NCI-H345 (cell line): Measurements from ENCODE around the gene ZNF784.

Source experiments
- DNase-seq: peaks from one replicate; lab custom pipeline; 2025; lab: John Stamatoyannopoulos, UW

Gene ZNF784

DNA sequence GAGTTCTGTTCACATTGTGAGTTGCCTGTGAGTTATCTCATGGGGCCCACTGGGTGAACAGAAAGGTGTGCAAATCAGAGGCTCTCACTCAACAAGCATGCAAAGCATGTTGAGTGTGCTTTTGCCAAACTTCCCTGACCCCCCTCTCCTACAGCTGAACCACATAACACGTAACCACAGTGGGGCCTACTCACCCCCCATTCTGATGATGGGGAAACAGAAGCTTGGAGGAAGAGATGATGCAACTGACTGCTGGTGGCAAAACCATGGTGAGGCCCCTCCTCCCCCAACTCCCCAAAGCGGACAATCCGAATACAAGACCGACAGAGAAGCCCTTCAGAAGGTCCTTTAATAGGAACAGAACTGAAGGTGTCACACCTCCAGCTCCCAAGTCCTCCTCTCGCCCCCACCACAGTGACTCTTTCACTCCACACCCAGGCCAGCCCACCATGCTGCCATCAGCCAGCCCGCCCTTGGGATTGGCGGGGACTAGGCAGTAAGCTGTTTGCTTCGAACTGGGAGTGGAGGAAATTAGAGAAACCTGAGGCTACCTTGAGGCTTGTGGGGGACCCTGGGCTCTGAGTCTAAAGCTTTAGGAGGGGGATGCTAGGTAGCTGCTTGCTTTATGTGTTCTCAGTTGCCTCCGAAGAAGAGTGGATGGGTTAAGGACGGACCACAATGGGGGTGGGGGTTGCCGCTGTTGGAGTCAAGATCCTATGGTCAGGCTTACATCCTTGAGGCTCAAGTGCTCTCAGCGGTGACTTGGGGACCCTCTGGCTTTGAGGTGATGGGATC lies 3.8 kb downstream of the ZNF784 start:
- no peak for DNase-seq

DNA sequence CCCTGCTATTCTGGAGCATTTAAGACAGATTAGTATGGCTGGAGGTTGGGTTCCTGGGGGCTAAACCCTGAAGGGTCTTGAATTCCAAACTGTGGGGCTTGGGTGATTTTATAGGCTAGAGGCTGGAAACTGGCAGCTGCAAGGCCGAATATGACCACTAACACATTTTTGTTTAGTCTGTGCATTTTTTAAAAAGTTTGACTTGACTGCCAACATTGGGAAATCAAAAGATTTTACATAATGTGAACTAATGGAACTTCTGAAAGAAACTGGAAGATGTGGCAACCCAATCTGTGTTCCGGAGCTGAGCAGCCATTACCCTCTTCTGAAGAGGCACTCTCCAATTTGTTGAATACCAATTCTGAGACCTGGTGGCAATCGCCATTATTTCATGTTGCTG lies 5.1 kb downstream of the ZNF784 start:
- DNase-seq = no peak

GRCh38 chr19:55618426-55618825 lies 5.9 kb downstream of the ZNF784 start:
- no peak for DNase-seq

- DNase-seq = no peak
Observed at GRCh38 chr19:55617426-55617825, 6.9 kb downstream of the ZNF784 start.

DNA sequence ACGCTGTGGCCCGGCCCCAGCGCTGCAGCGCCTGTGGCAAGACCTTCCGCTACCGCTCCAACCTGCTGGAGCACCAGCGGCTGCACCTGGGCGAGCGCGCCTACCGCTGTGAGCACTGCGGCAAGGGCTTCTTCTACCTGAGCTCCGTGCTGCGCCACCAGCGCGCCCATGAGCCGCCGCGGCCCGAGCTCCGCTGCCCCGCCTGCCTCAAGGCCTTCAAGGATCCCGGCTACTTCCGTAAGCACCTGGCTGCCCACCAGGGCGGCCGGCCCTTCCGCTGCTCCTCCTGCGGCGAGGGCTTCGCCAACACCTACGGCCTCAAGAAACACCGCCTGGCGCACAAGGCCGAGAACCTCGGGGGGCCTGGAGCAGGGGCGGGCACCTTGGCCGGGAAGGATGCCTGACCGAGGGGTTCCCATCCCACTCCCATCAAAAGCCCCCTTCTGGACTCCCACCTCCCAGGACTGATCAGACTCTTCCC lies 7.9 kb downstream of the ZNF784 start:
- DNase-seq = no peak

GRCh38 chr19:55615543-55616394 lies 8.6 kb downstream of the ZNF784 start:
- DNase-seq = no peak

- DNase-seq = no peak
Observed at GRCh38 chr19:55614711-55615542, 9.4 kb downstream of the ZNF784 start.

GRCh38 chr19:55613930-55614710 lies 10.2 kb downstream of the ZNF784 start:
- no peak for DNase-seq

GRCh38 chr19:55613396-55613795 lies 11.0 kb downstream of the ZNF784 start:
- DNase-seq = no peak

DNA sequence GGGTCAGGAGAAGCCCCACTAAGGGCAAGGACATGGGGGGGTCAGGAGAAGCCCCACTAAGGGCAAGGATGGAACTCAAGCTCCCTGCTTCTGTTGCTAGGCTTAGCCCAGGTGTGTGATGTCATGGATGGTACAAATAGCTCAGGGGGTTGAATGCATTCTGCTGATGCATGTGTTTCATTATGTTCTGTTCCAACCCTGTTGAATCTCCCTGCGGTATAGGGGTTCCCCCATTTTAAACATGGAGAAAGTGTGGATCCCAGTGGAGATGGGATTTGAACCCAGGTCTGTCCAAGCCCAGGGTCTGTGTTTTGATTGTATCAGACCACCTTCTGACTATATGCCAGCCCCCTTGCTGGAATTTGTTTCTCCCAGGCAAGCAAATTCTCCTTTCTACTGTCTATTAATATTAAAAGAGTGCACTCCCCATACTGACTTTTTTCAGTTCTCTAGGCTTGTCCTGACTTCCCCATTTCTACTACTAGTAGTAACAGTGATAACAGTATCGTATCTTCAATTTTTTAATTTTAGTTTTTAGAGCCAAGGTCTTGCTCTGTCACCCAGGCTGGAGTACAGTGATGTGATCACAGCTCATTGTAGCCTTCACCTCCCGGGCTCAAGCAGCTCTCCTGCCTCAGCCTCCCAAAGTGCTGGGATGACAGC lies 12.3 kb downstream of the ZNF784 start:
- no peak for DNase-seq

DNA sequence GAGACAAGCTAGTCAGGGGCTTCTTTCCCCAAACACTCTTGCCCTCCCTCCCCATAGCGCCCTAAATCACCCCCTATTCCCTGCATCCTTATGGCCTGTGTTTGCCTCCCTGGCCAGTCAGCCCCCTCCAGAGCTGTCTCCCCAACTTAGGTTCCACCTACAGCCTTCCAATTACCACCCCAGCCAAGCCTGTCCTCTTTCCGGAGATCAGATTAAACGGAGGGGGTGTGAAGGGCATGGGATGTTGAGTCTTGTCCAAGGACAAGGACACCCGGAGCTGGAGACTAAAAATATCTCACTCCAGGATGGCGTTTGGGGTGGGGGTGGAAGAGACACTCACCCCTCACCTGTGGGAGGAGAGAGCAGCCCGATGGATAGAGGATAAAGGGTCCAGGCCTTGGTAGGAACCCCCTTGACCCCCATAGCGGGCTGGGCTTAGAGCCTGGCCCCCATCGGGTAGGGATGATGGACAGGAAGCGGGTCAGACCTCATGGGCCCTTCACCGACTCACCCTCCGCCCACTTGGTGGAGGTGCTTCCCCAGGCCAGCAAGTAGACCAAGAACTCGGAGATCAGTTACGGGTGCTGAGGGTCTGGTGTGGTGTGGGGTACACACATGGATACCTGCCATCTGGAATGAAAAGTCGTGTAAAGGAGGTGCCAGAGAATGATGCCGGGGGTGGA lies 12.9 kb downstream of the ZNF784 start:
- no peak for DNase-seq

GRCh38 chr19:55609326-55609725 lies 15.0 kb downstream of the ZNF784 start:
- DNase-seq = no peak

DNA sequence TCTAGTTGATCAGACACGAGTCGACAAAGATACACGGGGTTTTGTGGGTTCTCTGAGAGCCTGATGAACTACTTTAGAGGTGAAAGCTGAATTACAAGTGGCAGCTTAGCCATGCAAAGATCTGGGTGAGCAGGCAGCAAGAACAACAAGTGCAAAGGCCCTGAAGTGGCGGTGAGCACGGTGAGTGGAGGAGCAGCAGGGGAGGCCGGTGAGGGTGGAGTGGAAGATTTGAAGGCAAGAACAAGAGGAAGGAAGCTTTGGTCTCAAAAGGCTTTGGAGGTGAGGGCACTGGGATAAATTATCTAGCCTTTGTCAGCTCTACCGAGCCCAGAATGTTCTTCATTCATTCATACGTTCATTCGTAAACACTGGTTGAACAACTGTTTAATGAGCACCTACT lies 17.5 kb downstream of the ZNF784 start:
- DNase-seq = no peak

DNA sequence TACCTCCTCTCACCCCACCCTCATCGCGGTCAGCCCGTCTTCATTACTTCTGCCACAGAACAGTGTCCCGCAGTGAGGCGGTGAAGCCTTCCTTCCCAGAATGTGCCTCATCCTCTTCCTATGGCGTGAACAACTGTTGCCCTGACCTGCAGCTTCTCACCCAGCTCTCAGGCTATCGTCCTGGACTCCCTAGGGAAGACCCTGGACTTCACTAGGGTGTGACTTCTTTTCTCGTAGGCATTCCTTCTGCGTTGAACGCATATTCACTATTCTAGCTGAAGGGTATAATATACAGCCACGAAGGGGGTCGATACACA lies 17.9 kb downstream of the ZNF784 start:
- no peak for DNase-seq

DNA sequence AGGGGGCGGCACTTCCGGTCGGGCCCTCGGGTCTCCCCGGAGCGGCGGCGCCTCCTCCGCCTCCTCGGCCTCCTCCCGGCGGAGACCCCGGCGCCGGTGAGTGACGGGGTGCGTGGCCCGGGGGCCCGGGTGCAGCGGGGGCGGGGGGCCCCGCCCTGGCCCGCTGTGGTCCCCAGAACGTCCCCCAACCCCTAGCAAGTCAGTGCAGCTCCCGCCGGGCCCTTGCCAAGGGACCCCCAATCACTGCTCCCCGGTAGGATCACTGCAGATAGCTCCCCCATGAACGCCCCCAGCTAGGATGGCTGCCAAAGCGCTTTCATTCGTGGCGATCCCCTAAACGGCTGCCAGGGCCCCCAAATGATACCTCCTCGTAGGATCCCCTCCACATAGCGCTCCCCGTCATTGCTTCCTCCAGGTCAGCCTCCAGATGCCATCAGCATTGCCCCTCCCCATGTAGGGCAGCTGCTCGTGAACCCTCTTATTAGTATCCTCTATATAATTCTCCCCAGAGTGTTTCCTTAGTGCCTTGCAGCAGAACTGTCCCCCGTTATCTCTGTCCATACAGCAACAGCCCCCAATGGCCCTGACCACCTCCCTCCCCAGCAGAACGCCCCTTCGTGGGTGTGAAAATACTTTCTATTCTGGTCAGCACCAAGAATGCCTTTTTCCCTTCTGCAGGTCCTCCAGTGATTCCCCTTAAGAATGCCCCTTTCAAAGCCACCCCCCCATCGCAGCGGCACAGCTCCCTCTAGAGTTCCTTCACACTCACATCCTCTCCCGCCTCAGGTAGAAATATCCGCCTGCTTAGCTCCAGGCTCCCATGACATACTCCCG lies 18.5 kb downstream of the ZNF784 start, which contains the start of gene ZNF865:
Gene ZNF865 (plus strand): TSS at position 11 of the 834 bp plus-strand sequence. CDS start 7,972 bp downstream, outside the sequence.
- peak; percentile 49 for DNase-seq

GRCh38 chr19:55605207-55605636 lies 19.1 kb downstream of the ZNF784 start:
- DNase-seq = peak; percentile 96

- DNase-seq = no peak
Observed at GRCh38 chr19:55603581-55604292, 20.6 kb downstream of the ZNF784 start.

- no peak for DNase-seq
Observed at GRCh38 chr19:55603115-55603514, 21.3 kb downstream of the ZNF784 start.
